ENCODE measurements around the gene KLHL22. TPM values are rescaled to one million over a fixed set of nuclear protein-coding genes. Genes with fewer than 3 reads are reported as not detected.
A peak's percentile ranks its signal among the peaks of the same experiment; 100 is the strongest.

Gene KLHL22
- total RNA-seq, 8 experiments from 2014 or later = 15.9 to 27.7 (median 22.3) TPM

DNA sequence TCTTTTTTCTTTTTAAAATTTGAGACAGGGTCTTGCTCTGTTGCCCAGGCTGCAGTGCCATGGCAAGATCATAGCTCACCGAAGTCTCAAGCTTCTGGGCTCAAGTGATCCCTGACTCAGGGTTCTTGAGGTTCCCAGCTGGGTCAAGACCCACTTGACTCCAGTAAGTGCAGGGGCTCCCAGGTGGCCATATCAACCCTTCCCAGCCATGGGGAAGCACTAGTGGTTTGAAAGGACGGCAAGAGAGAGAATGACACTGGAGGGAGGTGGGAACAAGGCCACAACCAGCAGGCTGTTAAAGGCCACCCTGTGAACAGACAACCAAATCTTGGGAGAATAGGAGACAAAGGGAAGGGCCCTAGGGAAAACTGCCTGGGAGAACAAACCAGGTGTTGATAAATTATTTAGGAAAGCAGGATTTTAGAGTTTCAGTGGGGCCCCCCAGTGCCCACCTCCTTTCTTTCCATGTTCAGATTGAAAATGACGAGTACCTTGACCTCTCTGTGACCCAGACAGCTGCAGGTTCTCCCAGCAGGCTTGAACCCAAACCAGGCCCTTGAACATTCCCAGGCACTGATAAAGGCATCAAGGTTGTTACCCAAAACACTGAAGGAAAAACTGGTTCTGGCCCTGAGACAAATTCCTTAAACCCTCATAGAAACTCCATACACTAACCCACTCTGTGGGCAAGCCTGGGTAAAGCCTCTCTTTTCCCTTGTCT lies 28.8 kb downstream of the KLHL22 start:
- ATAC-seq (replicated peaks in 6 of 8) = no peak
- Histone ChIP-seq H3K4me3 (no peak overlapping the region), H3K4me1 (replicated peaks in 1 of 2) (no peaks in the 10 kb centered on the region), H3K27ac (peak overlapping the region in 1 of 2 donors; percentile 30)
- in situ Hi-C loops (cut with MboI; ENCODE audit: low pct_unique_long_range_greater_than_20kb in 2 of 9, low sequenced_read_pairs in 9 of 9, unreplicated experiment in 9 of 9) = loop anchor here in 2 of 9 experiments (25.0 kb wide), 1 partner anchor 305 kb away; the partner anchor contains the start of gene CCDC188 (in 2 of the 2)
- 60 to 100% (median 86%) methylated on average over 1 to 3 of the region's 3 CpGs; no CpG with 5 or more reads in 2 of the 10 experiments for whole genome bisulfite sequencing, 10 experiments

DNA sequence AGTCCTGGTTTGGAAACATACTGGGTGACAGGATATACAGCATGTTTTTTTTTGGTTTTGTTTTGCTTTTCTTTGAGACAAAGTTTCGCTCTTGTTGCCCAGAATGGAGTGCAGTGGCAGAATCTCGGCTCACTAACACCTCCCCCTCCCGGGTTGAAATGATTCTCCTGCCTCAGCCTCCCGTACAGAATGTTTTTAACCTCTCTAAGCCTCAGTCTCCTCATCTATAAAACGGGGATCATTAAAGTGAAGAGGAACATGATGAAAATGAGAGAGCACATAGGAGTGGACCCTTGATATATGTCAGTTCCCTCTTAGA lies 29.9 kb downstream of the KLHL22 start:
- in situ Hi-C loops (cut with MboI; ENCODE audit: low pct_unique_long_range_greater_than_20kb in 2 of 9, low sequenced_read_pairs in 9 of 9, unreplicated experiment in 9 of 9) = loop anchor here in 2 of 9 experiments (25.0 kb wide), 1 partner anchor 303 kb away; the partner anchor contains the start of gene CCDC188 (in 2 of the 2)
- Histone ChIP-seq H3K4me3 (no peak overlapping the region), H3K4me1 (replicated peaks in 1 of 2) (no peaks in the 10 kb centered on the region), H3K27ac (no peak overlapping the region)
- 73 to 100% (median 95%) methylated on average over 1 to 4 of the region's 5 CpGs; no CpG with 5 or more reads in 1 of the 10 experiments for WGBS, 10 experiments
- no peak for ATAC-seq (replicated peaks in 6 of 8)

DNA sequence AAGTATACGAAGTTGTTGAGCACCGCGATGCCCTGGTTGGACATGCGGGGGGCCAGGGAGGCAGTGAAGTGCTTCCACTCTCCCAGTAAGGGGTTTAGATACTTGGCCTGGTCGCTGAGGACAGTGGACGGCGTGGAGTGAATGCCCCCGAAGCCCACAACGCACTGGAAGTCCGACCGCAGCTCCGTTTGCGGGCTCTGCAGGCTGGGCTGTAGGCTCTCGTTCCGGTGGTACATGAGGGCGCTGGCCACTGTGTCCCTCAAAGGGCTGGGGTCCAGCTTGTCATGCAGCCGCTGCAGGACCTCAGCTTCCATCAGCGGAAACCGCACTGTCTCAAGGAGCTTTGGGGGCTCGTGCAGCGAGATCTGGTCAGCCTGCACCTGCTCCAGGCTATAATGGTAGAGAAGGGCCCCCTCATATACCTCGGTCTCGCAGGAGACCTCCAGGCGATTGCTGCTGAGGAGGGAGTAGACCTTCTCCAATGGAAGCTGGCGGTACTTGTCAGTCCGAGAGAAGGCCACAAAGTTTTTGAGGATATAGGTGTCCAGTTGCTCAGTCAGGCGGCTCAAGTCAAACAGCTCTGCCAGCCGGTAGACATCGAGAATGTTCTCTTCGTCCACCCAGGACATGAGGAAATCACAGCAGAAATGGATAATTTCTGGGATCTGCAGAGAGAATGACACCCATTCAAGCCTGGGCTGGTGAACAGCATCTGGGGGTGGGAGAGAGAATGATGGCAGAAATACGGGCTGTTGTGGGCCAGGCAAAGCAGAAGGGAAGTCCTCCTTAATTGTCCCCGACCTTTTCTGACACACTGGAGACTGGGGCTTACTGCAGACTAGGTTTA lies 30.5 kb downstream of the KLHL22 start:
- H3K27ac ChIP-seq = no peak overlapping the region
- in situ Hi-C loops (cut with MboI; ENCODE audit: low pct_unique_long_range_greater_than_20kb in 2 of 9, low sequenced_read_pairs in 9 of 9, unreplicated experiment in 9 of 9) = loop anchor here in 2 of 9 experiments (25.0 kb wide), 1 partner anchor 303 kb away; the partner anchor contains the start of gene CCDC188 (in 2 of the 2)
- no peak overlapping the region for H3K4me3 ChIP-seq
- no peaks in the 10 kb centered on the region for H3K4me1 ChIP-seq (replicated peaks in 1 of 2)
- ATAC-seq (replicated peaks in 6 of 8) = no peak
- WGBS, 10 experiments = 95 to 100% (median 100%) methylated on average over 1 to 20 of the region's 32 CpGs; no CpG with 5 or more reads in 2 of the 10 experiments

DNA sequence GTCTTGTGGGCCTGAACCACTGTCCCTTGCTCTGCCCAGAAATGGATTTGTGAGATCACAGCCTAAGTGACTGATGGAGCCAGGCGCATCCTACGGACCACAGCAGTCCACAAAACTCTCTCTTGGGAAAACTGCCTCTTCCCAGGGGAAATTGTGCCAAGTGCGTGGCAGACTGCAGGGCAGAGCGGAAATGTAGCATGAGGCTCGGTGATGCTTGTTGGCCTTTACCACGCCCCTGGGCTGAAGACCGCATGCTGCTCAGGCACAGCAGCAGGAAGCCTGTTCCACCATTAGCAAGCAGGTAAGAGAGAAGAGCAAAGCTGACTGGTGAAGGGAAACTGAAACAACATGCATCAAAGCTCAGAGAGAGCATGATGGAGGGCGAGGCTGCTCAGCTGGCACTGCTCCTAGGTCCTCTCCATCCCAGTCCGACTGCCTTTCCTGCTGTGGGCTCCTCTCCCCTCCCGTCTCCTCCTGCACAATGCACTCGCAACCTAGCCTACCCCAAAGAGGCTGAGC lies 31.4 kb downstream of the KLHL22 start:
- H3K27ac ChIP-seq = no peak overlapping the region
- 94 to 100% (median 100%) methylated on average over 2 to 10 of the region's 11 CpGs; no CpG with 5 or more reads in 3 of the 10 experiments for WGBS, 10 experiments
- H3K4me1 ChIP-seq (replicated peaks in 1 of 2) = peaks cover 0 to 4% of the 10 kb centered on the region in 2 donors
- H3K4me3 ChIP-seq = no peak overlapping the region
- ATAC-seq (replicated peaks in 6 of 8) = no peak
- in situ Hi-C loops (cut with MboI; ENCODE audit: low pct_unique_long_range_greater_than_20kb in 2 of 9, low sequenced_read_pairs in 9 of 9, unreplicated experiment in 9 of 9) = loop anchor here in 2 of 9 experiments (25.0 kb wide), 1 partner anchor 302 kb away; the partner anchor contains the start of gene CCDC188 (in 2 of the 2)

DNA sequence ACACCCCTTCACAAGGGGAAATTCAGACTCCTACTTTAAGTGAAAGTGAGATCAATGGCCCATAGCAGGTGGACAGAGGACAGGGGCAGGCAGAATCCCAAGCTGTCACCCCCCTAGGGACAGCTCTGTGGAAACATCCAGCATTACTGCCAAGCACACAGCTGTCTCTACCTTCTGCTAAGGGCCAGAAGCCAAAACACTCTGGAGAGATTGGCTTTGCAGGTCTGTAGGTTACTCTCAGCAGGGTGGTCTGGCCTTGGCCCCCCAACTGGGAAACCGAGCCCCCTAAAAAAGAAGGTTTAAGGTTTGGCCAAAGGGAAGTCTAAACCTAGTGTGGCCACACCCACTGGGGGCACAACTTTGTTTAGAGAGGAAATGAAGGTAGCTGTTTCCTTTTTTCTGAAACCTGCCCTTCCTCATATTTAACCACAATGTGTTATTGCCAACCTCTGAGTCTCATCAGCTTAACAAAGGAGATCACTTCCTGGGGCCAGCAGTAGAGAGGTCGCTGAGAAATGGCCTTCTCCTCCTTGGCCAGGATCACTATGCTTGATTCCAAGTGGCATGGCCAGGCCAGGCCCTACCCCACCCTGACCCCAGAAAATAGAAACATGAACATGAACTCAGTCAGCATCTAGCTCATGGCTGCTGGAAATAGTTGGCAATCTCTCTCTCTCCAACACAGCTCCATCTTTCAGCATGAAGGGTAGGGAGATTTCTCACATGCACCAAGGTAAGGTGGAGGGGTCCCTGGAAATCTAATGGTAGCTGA lies 32.1 kb downstream of the KLHL22 start:
- Histone ChIP-seq H3K27ac (no peak overlapping the region), H3K4me1 (replicated peaks in 1 of 2) (peaks cover 0 to 4% of the 10 kb centered on the region in 2 donors), H3K4me3 (no peak overlapping the region)
- in situ Hi-C loops (cut with MboI; ENCODE audit: low pct_unique_long_range_greater_than_20kb in 2 of 9, low sequenced_read_pairs in 9 of 9, unreplicated experiment in 9 of 9) = loop anchor here in 2 of 9 experiments (25.0 kb wide), 1 partner anchor 301 kb away; the partner anchor contains the start of gene CCDC188 (in 2 of the 2)
- 38 to 80% (median 72%) methylated on average over 1 to 2 of the region's 2 CpGs; no CpG with 5 or more reads in 3 of the 10 experiments for WGBS, 10 experiments
- ATAC-seq (replicated peaks in 6 of 8) = no peak

DNA sequence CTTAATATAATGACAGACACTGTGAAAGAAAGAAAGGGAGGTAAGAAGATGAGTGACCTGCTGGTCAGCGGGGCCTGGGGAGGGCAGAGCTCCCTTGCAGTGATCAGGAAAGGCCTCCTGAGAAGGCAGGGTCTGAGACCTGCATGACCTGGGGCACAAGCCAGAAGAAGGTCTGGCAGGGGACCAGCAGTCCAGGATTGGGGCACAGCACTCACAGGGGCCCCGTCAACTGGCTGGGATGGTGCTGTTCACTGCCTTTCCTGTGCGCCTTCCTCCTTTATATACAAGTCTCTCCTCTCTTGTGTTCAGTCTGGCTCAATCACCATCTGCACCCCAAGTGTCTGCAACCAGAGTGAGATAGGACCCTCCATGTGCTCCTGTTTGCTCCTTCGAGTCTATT lies 35.7 kb downstream of the KLHL22 start:
- Histone ChIP-seq H3K4me1 (replicated peaks in 1 of 2) (peaks cover 2 to 6% of the 10 kb centered on the region in 2 donors), H3K27ac (peak overlapping the region in 1 of 2 donors; percentile 2), H3K4me3 (no peak overlapping the region)
- in situ Hi-C loops (cut with MboI; ENCODE audit: low pct_unique_long_range_greater_than_20kb in 2 of 9, low sequenced_read_pairs in 9 of 9, unreplicated experiment in 9 of 9) = loop anchor here in 2 of 9 experiments (25.0 kb wide), 1 partner anchor 298 kb away; the partner anchor contains the start of gene CCDC188 (in 2 of the 2)
- ATAC-seq (replicated peaks in 6 of 8) = no peak
- WGBS, 10 experiments = 73 to 100% (median 79%) methylated on average over 1 to 3 of the region's 4 CpGs; no CpG with 5 or more reads in 7 of the 10 experiments

DNA sequence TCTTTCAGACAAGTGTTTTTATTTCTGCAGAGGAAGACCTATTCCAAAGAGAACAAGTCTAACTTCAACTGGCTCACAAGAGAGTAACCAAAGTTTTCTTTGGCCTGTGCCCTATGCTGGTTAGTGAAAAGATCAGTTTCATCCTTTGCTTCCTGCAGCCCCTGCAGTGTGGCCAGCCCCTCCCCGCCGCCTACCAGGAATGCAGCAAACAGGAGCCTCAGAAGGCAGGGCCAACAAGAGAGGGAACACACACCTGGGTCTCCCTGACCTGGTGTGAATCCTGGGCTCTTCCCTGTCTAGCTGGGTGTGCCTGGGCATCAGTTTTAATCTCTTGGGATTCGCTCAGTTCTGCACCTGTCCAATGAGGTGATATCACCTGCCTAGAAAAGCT lies 36.4 kb downstream of the KLHL22 start:
- Histone ChIP-seq H3K4me3 (no peak overlapping the region), H3K27ac (no peak overlapping the region), H3K4me1 (replicated peaks in 1 of 2) (peaks cover 2 to 6% of the 10 kb centered on the region in 2 donors)
- no peak for ATAC-seq (replicated peaks in 6 of 8)
- in situ Hi-C loops (cut with MboI; ENCODE audit: low pct_unique_long_range_greater_than_20kb in 2 of 9, low sequenced_read_pairs in 9 of 9, unreplicated experiment in 9 of 9) = loop anchor here in 2 of 9 experiments (25.0 kb wide), 1 partner anchor 297 kb away; the partner anchor contains the start of gene CCDC188 (in 2 of the 2)
- WGBS, 10 experiments = 100% methylated on average over 1 to 3 of the region's 3 CpGs; no CpG with 5 or more reads in 6 of the 10 experiments

DNA sequence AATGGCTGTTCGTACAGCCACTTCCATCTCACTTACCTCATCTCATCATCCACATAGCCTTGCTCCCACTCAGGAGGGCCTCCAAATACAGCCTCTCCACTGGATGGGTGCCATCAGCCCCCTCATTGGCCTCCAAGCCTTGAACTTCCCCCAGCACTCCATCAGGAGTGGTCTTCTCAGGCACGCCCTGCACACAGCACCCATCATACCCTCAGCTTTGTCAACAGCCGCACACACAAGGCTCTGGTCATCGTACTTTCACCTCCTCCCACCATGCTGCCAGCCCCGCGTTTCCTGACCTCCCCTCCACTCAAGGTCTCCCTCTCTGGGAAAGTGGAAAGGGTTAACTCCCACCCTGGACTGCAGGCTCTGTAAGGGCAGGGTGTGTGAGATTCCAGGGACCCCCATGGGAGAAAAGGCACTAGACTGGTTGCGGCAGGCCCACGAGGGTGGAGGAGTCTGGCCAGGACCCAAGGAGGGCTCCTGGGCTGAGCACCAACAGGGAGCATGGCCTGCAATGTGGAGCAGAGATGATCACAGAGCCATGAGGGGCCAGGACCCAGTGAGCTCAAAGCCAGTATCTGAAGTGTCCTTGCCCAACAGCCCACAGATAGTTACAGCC lies 37.0 kb downstream of the KLHL22 start:
- H3K27ac ChIP-seq = no peak overlapping the region
- in situ Hi-C loops (cut with MboI; ENCODE audit: low pct_unique_long_range_greater_than_20kb in 2 of 9, low sequenced_read_pairs in 9 of 9, unreplicated experiment in 9 of 9) = loop anchor here in 2 of 9 experiments (25.0 kb wide), 1 partner anchor 296 kb away; the partner anchor contains the start of gene CCDC188 (in 2 of the 2)
- ATAC-seq (replicated peaks in 6 of 8) = no peak

DNA sequence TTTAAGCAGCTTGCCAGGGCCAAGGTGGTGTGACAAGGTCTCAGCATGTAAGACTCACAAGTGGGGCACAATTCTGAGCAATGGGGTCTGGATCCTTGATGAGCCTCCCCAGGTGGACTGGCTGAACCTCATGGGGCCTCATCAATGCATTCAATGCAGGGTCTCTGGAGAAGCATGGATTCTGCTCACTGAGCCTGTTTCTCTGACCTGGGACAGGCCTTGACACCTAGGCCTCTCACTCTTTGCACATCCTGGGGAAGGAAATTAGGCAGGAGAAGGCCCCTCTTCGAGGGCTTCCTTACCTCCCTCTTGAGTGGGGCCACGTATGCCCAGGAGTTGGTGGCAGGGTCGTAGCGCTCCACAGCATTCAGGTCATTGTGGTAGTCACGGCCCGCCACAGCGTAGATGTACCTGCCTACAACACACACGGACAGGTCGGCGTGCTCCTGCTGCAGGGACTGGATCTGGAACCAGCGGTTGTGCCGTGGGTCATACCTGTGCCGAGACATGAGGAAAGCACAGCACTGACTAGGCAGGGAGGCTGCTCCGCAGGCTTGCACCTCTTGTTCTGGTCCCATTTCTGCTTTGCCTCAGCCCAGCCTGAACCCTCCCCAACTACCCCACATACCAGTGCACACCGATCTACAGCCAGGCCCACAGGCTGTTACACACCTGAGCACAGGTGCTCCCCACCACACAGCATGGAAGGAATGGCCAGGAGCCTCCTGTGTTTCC lies 37.9 kb downstream of the KLHL22 start:
- peaks cover 2 to 6% of the 10 kb centered on the region in 2 donors for H3K4me1 ChIP-seq (replicated peaks in 1 of 2)
- H3K4me3 ChIP-seq = no peak overlapping the region
- no peak for ATAC-seq (replicated peaks in 6 of 8)
- in situ Hi-C loops (cut with MboI; ENCODE audit: low pct_unique_long_range_greater_than_20kb in 2 of 9, low sequenced_read_pairs in 9 of 9, unreplicated experiment in 9 of 9) = loop anchor here in 2 of 9 experiments (25.0 kb wide), 1 partner anchor 295 kb away; the partner anchor contains the start of gene CCDC188 (in 2 of the 2)
- 100% methylated on average over 1 to 4 of the region's 15 CpGs; no CpG with 5 or more reads in 7 of the 10 experiments for WGBS, 10 experiments
- H3K27ac ChIP-seq = no peak overlapping the region

More for the DNA sequence above, 37.0 kb downstream of the KLHL22 start:
- no peak overlapping the region for H3K4me3 ChIP-seq
- WGBS, 10 experiments = 46 to 100% (median 75%) methylated on average over 2 to 5 of the region's 8 CpGs; no CpG with 5 or more reads in 5 of the 10 experiments
- peaks cover 2 to 6% of the 10 kb centered on the region in 2 donors for H3K4me1 ChIP-seq (replicated peaks in 1 of 2)

DNA sequence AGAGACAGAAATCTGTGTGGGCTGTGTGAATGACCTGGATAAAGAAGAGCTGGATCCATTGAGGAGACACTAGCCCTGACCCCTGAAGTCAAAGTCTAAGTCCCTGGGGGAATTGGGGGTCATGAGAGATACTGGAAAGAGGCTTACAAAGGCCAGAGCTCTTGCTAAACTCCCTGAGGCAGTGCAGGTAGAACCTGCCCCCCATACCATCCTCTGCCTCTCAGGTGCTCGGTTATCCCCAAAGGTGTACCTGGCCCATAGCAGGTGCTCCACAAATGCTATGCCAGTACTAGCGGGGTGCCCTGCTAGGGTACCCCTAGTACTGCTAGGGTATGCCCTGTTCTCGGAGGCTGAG lies 38.9 kb downstream of the KLHL22 start:
- no peak overlapping the region for H3K4me3 ChIP-seq
- 71 to 92% (median 80%) methylated on average over 1 to 3 of the region's 3 CpGs; no CpG with 5 or more reads in 5 of the 10 experiments for WGBS, 10 experiments
- in situ Hi-C loops (cut with MboI; ENCODE audit: low pct_unique_long_range_greater_than_20kb in 2 of 9, low sequenced_read_pairs in 9 of 9, unreplicated experiment in 9 of 9) = loop anchor here in 2 of 9 experiments (25.0 kb wide), 1 partner anchor 294 kb away; the partner anchor contains the start of gene CCDC188 (in 2 of the 2)
- H3K4me1 ChIP-seq (replicated peaks in 1 of 2) = peaks cover 2 to 6% of the 10 kb centered on the region in 2 donors
- peak overlapping the region in 1 of 2 donors; percentile 9 for H3K27ac ChIP-seq
- ATAC-seq (replicated peaks in 6 of 8) = peak in 1 of 8 experiments; percentile 16
